IgD-negative memory B cell (primary cell): Measurements from ENCODE around the gene EMC10. TPM values are rescaled to one million over a fixed set of nuclear protein-coding genes. Genes with fewer than 3 reads are reported as not detected.

ENCODE experiments used
- H3K27ac Mint-ChIP-seq, 3 donors: one replicate each; pipeline ENCODE4 v1.8.0; 2020 to 2022; ENCODE audit warnings: mild to moderate bottlenecking in 3 of 3, mixed read lengths in 3 of 3, moderate library complexity in 1 of 3
- H3K27me3 Mint-ChIP-seq: one replicate; pipeline ENCODE4 v1.8.0; 2021; ENCODE audit warnings: mixed read lengths
- H3K36me3 Mint-ChIP-seq: one replicate; pipeline ENCODE4 v1.8.0; 2020; ENCODE audit warnings: mild to moderate bottlenecking, mixed read lengths
- H3K4me1 Mint-ChIP-seq, 3 donors: one replicate each; pipeline ENCODE4 v1.8.0; 2020 to 2022; ENCODE audit warnings: mixed read lengths in 3 of 3, mild to moderate bottlenecking in 1 of 3
- H3K4me3 Mint-ChIP-seq, 4 donors: one replicate each; pipeline ENCODE4 v1.8.0; 2020 to 2022; ENCODE audit warnings: mild to moderate bottlenecking in 4 of 4, mixed read lengths in 4 of 4, moderate library complexity in 3 of 4
- H3K9me3 Mint-ChIP-seq, 3 donors: one replicate each; pipeline ENCODE4 v1.8.0; 2020 to 2021; ENCODE audit warnings: mixed read lengths in 3 of 3, mild to moderate bottlenecking in 1 of 3
- polyA plus RNA-seq: library from polyadenylated mRNA; unstranded; fragments of 300-500 nt; fragmentation: Illumina TruSeq; gene quantifications from one replicate; pipeline ENCODE4 v1.2.3, GENCODE V29; 2021

The EMC10 gene
- polyA plus RNA-seq, 1 donor from 2014 or later, result 8.7 TPM

DNA sequence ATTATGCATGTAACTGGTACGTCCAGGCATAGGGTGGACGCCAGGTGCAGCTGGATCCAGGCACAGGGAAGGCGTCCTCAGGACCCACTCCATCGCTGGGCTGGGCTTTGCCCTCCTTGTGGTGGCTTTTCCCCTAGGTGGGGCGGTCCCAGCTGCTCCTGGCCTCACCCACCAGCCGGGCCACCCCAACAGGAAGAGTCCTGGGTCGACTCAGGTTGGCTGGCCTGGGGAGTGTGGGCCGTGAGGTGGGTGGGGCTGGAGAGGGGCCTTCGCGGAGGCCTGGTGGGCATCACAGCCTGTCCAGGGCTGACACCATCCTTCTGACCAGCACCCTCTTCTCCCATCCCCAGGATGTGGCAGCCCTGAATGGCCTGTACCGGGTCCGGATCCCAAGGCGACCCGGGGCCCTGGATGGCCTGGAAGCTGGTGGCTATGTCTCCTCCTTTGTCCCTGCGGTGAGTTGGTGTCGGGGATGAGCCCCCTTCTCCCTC lies 3.5 kb downstream of the EMC10 start:
- Mint-ChIP-seq H3K36me3 (peaks cover 6% of the 10 kb centered on the region), H3K27me3 (no peaks in the 10 kb centered on the region), H3K9me3 (no peaks in the 10 kb centered on the region), H3K4me1 (peaks cover 8 to 15% (median 11%) of the 10 kb centered on the region in 3 donors), H3K4me3 (no peak overlapping the region), H3K27ac (no peak overlapping the region)

DNA sequence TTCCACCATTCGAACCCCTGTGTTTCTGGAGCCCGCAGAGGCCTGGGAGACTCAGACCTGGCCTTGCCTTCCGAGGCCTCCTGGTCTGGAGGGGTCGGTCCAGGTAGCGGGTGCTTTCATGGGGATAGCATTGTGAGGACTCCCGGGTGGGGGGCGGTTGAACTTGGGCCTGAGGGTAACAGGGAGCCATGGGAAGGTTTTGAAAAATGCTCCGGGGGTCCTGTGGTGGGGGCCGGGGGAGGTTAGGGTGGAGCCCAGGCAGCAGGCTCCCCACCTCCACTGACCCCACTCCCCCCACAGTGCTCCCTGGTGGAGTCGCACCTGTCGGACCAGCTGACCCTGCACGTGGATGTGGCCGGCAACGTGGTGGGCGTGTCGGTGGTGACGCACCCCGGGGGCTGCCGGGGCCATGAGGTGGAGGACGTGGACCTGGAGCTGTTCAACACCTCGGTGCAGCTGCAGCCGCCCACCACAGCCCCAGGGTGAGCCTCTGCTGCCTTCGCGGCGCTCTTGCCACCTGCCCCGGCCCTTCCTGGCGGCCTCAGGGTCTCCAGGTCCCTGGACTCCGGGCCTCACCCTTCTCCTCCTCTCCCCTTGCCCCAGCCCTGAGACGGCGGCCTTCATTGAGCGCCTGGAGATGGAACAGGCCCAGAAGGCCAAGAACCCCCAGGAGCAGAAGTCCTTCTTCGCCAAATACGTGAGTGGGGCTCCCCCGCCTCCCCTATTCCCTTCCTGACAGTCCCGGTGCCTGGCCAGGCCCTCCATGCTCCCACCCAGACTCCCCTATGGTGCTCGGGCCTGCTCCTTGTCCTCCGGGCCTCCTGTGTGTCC lies 4.2 kb downstream of the EMC10 start:
- Mint-ChIP-seq H3K4me1 (peaks cover 8 to 15% (median 10%) of the 10 kb centered on the region in 3 donors), H3K27me3 (no peaks in the 10 kb centered on the region), H3K9me3 (no peaks in the 10 kb centered on the region), H3K27ac (no peak overlapping the region), H3K4me3 (no peak overlapping the region), H3K36me3 (peaks cover 6% of the 10 kb centered on the region)

DNA sequence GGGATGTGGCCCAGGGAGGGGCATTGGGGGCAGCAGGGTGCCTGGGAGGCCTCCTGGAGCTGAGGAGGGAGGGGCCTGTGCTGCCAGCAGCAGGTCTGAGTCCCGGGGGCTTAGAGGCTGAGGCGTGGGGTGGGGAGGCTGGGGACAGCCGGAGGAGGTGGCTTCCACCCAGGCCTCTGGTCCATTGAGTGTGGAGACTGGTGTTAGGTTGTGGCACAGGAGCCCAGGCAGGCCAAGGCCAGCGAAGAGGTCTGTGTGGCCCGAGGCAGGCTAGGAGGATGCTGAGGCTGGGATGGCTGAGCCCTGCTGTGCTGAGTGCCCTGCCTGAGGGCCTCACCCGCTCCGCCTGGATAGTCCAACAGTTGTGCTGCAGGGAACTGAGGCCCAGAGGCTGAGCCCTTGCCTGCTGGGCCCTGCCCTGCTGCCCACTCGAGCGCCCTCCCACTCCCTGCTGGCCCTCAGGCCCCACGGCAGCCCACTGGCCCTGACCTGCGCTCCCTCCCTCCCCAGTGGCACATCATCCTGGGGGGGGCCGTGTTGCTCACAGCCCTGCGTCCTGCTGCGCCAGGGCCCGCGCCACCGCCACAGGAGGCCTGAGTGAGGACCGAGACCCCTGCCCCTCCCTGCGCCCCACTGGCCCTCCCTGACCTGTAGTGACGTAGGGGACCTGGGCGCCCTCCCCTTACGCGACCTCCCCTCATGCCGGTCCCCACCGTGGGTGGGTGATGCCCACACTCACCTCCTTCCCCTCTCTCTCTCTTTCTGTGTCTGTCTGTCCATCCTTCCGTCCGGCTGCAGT lies 5.2 kb downstream of the EMC10 start:
- H3K4me3 Mint-ChIP-seq, result no peak overlapping the region
- H3K4me1 Mint-ChIP-seq, result peaks cover 8 to 15% (median 10%) of the 10 kb centered on the region in 3 donors
- peaks cover 6% of the 10 kb centered on the region for H3K36me3 Mint-ChIP-seq
- H3K9me3 Mint-ChIP-seq, result no peaks in the 10 kb centered on the region
- no peak overlapping the region for H3K27ac Mint-ChIP-seq
- H3K27me3 Mint-ChIP-seq, result no peaks in the 10 kb centered on the region

DNA sequence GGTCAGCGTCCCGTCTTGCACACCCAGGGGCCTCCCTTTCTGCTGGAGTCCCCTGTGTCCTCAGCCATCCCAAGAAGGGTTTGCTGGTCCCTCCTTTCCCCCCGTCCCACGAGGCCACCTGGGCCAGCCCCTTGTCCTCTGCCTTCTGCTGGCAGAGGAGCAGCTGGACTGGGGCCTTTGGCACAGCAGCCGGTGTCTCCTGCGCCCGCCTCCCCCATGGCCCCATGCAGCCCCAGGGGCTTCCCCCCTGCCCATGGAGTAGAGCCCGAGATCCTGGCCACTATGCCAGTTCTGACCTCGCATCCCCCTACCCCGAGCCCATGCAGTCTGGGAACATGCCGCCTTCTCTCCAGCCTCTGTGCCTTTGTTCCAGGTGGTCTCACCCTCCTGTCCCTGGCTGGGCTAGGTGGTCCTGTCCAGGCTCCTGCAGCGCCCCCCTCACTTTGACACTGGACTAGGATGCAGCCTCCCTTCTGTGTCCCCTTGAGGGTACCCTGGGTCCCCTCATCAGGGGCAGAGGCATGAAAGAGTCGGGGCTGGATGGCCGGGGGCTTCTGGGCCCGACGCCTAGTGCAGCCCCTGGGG lies 6.1 kb downstream of the EMC10 start:
- Mint-ChIP-seq H3K27ac (peak overlapping the region in 1 of 3 donors; percentile 39), H3K4me3 (no peak overlapping the region), H3K4me1 (peaks cover 8 to 13% (median 8%) of the 10 kb centered on the region in 3 donors)

DNA sequence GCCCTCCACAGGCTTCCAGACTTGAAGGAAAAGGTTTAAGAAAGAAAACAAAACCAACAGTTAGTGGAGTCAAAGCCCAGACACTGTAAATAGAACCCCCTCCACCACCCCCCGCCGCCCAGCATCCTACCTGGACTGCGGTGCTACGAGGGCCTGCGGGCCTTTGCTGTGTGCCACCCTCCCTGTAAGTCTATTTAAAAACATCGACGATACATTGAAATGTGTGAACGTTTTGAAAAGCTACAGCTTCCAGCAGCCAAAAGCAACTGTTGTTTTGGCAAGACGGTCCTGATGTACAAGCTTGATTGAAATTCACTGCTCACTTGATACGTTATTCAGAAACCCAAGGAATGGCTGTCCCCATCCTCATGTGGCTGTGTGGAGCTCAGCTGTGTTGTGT lies 6.6 kb downstream of the EMC10 start:
- no peak overlapping the region for H3K4me3 Mint-ChIP-seq
- H3K27me3 Mint-ChIP-seq, result no peaks in the 10 kb centered on the region
- H3K9me3 Mint-ChIP-seq, result no peaks in the 10 kb centered on the region
- H3K27ac Mint-ChIP-seq, result peak overlapping the region in 1 of 3 donors; percentile 39
- peaks cover 2 to 7% (median 3%) of the 10 kb centered on the region in 3 donors for H3K4me1 Mint-ChIP-seq
- peaks cover 6% of the 10 kb centered on the region for H3K36me3 Mint-ChIP-seq

More for the DNA sequence above, 6.1 kb downstream of the EMC10 start:
- H3K36me3 Mint-ChIP-seq, result peaks cover 6% of the 10 kb centered on the region
- H3K9me3 Mint-ChIP-seq, result no peaks in the 10 kb centered on the region
- no peaks in the 10 kb centered on the region for H3K27me3 Mint-ChIP-seq

DNA sequence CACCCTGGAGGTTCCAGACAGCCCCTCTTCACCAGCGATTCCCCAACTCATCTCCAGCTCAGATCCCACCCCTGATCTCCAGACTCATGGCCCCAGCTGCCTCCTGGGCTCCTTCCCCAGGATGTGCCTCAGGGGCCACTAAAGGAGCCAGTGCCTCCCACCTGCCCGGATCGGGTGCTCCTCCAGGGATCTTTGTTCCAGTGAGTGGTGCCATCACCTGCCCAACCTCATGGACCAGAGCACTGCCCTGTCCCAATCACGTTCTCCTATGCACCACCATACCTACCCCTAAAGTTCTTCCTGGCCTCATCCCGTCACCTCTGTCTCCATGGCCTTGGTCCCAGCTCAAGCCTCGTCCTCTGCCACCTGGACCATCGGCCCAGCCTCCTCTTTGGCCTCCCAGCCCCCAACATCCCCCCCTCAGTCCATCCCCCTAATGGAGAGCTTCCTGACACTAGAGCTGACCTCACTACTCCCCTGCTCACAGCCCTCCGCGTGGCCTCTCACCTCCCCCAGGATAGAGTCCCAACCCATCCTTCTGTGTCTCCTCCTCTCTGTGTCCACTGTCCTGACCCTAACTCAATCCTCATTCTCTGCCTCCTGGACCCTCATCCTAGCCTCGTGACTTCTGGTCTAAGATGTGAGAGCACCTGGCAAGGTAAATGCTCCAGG lies 9.1 kb downstream of the EMC10 start:
- no peaks in the 10 kb centered on the region for H3K27me3 Mint-ChIP-seq
- peaks cover 0 to 4% (median 1%) of the 10 kb centered on the region in 3 donors for H3K4me1 Mint-ChIP-seq
- peak overlapping the region in 2 of 3 donors; percentile 35 to 89 for H3K27ac Mint-ChIP-seq
- no peaks in the 10 kb centered on the region for H3K9me3 Mint-ChIP-seq
- no peak overlapping the region for H3K4me3 Mint-ChIP-seq
- peaks cover 8% of the 10 kb centered on the region for H3K36me3 Mint-ChIP-seq

DNA sequence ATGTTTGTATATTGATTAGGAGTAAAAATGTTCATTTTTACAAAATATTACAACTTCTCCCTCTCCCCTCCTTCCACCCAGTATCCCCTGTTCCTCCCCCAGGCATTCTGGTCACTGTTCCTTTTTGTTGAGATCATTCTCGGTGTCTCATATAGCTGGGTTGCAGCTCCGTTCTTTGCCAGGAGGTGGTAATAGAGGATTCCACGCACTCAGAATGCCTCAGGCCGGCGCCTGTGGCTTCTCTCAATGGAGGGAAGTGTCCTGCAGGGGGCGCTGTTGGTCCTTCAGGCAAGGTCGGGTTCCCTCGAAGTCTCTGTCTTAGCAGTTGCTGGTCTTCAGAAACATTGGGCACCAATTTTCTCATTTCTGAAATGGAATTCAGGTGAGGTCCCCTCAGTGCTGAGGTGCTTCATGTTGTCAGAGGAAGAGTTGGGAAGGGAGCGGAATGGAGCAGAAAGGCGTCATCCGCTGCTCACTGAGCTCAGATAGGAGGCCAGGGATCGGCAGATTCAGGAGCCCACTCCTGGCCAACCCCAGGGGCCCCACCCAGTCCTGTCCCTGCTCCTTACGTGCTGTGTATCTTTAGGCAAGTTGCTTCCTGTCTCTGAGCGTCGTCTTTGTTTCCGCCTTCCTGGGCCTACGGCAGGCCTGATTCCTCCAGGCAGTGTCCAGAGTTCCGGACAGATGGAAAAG lies 10.7 kb downstream of the EMC10 start:
- Mint-ChIP-seq H3K27me3 (no peaks in the 10 kb centered on the region), H3K9me3 (no peaks in the 10 kb centered on the region), H3K27ac (peak overlapping the region in 1 of 3 donors; percentile 48), H3K36me3 (peaks cover 6% of the 10 kb centered on the region), H3K4me3 (no peak overlapping the region), H3K4me1 (peaks cover 0 to 10% (median 8%) of the 10 kb centered on the region in 3 donors)

DNA sequence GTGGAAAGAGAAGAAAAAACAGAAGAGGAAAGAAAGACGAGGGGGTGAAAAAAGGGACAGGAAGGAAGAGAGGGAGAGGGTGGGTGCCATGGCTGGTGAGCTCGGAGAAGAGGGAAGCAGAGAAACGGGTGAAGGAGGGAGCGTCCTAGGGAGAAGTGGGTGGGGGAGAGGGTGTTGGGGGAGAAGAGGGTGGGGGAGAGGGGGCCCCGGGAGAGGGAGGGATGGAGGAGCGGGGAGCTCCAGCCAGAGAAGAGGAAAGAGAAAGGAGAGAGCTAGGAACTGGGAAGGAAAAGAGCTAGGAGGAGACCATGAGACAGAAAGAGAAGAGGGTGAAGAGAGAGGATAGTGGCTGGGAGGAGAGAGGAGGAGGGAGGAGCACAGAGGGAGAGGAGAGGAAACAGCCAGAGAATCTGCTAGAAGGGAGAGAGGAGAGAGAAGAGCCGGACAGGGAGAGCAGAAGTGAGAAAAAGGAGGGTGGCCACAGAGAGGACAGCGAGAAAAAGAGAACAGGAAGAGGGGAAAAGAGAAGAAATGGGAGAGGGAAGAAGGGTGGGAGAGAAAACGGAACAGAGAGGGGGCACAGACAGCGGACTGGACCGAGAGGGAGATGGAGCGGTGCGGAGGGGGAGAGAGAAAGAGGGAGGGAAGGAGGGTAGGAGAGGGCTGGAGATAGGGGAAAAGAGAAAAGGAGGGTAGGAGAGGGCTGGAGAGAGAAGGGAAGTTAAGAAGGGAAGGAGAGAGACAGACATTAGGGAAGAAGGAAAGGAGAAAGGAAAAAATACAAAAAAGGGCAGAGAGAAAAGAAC lies 12.3 kb downstream of the EMC10 start:
- H3K27ac Mint-ChIP-seq, result peak overlapping the region in 1 of 3 donors; percentile 85
- no peaks in the 10 kb centered on the region for H3K9me3 Mint-ChIP-seq
- peak overlapping the region in 1 of 4 donors; percentile 83 for H3K4me3 Mint-ChIP-seq
- H3K36me3 Mint-ChIP-seq, result peaks cover 3% of the 10 kb centered on the region
- H3K4me1 Mint-ChIP-seq, result peaks cover 0 to 13% (median 7%) of the 10 kb centered on the region in 3 donors
- H3K27me3 Mint-ChIP-seq, result no peaks in the 10 kb centered on the region

DNA sequence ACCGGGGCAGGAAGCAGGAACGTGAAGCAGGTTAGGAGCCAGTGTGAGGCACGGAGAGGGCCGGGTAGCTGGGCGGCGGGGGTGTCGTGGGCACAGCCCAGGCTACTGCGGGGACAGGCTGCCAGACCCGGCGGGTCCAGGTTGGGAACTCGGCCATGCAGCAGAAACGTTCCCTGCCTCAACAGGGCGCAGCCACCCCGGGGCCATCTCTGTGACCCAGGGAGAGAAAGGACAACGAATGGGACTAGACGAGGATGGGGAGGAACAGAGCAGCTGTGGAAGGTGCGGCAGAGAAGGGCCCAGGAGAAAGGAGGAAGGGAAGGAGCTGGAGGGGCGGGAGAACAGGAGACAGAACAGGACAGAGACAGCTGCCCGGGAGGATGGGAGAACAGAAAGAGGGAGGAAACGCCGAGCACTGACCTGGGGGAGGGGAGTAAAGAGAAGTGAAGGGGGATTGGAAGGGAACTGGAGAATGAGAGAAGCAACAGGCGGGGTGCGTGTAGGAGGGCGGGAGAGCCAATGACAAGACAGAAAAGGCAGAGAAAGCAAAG lies 13.2 kb downstream of the EMC10 start:
- Mint-ChIP-seq H3K4me3 (no peak overlapping the region), H3K9me3 (no peaks in the 10 kb centered on the region), H3K4me1 (peaks cover 0 to 13% (median 7%) of the 10 kb centered on the region in 3 donors), H3K27ac (no peak overlapping the region), H3K36me3 (peaks cover 3% of the 10 kb centered on the region), H3K27me3 (no peaks in the 10 kb centered on the region)

DNA sequence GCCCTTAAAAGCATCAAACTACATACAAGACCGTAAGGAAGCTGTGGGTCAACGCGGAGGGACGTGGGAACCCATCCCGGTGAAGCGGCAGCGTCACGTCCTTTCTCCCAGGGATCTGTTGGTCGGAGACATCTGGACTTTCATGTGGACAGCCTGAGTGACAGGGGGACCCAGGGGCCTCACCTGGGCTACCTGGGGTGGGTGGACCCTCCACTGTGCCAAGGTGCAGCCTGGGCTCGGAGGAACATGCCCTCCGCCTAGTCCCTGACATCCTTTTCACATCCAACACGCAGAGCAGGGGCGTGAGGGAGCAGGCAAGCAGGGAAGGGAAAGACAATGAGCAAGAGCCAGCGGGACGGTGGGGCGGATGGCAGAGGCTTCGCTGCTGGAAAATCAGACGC lies 14.1 kb downstream of the EMC10 start:
- Mint-ChIP-seq H3K4me3 (no peak overlapping the region), H3K4me1 (peaks cover 0 to 13% (median 7%) of the 10 kb centered on the region in 3 donors), H3K27me3 (no peaks in the 10 kb centered on the region), H3K36me3 (peaks cover 3% of the 10 kb centered on the region), H3K9me3 (no peaks in the 10 kb centered on the region), H3K27ac (peak overlapping the region in 1 of 3 donors; percentile 71)

DNA sequence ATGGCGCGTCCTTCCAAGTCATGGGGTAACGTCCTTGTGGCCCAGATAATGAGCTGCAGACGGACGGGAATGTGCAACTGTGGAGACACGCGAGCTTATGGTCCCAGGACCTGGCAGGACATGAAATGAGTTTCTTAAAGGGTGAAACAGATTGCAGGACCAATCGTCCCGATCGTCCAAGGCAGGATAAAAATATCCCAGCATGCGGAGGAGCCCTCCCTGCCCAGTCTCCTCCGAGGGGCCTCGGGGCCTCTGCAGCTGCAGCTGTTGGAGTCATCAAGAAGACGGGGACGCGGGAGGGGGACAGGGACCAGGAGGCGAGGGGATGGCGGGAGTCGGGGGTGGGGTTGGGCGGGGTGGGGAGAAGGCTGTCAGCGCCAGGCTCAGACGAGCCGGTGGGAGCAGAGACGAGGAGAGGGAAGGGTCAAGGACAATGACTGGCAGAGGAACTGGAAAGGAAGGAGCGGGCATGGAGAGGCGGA lies 14.7 kb downstream of the EMC10 start:
- Mint-ChIP-seq H3K4me3 (no peak overlapping the region), H3K27me3 (no peaks in the 10 kb centered on the region), H3K27ac (no peak overlapping the region), H3K4me1 (peaks cover 0 to 13% (median 7%) of the 10 kb centered on the region in 3 donors), H3K9me3 (no peaks in the 10 kb centered on the region), H3K36me3 (peaks cover 3% of the 10 kb centered on the region)

DNA sequence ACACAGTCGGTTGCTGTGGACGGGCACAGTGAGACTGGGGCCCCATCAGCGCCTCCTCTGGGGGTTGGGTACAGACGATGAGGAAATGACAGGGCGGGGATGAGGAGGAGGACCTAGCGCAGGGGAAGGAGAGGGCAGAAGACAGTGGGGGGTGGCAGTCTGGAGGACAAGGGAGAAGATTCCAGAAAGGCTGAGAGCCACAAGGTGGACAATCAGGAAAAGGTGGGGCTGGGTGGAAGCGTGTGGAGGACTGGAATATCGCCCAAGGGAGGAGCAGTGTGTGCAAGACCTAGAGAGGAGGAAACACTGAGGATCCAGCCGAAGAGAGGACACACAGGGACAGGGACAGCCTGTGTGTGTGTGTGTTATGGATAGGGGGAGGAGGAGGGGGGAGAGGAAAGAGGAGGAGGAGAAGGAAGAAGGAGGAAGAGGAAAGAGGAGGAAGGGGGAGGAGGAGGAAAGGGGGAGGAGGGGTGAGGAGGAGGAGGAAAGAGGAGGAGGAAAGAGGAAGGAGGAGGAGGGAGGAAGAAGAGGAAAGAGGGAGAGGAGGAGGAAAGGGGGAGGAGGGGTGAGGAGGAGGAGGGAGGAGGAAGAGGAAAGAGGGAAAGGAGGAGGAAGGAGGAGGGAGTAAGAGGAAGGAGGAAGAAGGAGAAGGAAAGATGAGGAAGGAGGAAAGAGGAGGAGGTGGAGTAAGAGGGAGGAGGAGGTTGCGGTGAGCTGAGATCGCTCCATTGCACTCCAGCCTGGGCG lies 16.2 kb downstream of the EMC10 start:
- Mint-ChIP-seq H3K36me3 (peaks cover 3% of the 10 kb centered on the region), H3K27me3 (no peaks in the 10 kb centered on the region), H3K27ac (peak overlapping the region in 1 of 3 donors; percentile 35), H3K4me1 (peaks cover 0 to 13% (median 7%) of the 10 kb centered on the region in 3 donors), H3K4me3 (peak overlapping the region in 1 of 4 donors; percentile 60), H3K9me3 (no peaks in the 10 kb centered on the region)
